Endodermal cell (in vitro differentiated cells): ENCODE measurements around the gene NFIA. TPM values are rescaled to one million over a fixed set of nuclear protein-coding genes. Genes with fewer than 3 reads are reported as not detected.

ENCODE experiments used
- DNase-seq: peaks from one replicate; pipeline ENCODE4 v3.0.0-alpha.2; 2017
- H3K27ac ChIP-seq: 2 replicates; pipeline ENCODE4 v1.5.1; 2013; ENCODE audit warnings: mild to moderate bottlenecking, low read depth, low read length, moderate library complexity
- H3K27me3 ChIP-seq: 2 replicates; pipeline ENCODE4 v1.6.1; 2013; ENCODE audit warnings: mild to moderate bottlenecking, low read length, moderate library complexity; ENCODE audit not compliant: insufficient read depth, control insufficient read depth, poor library complexity, severe bottlenecking
- H3K36me3 ChIP-seq: 2 replicates; pipeline ENCODE4 v1.7.0; 2013; ENCODE audit warnings: mild to moderate bottlenecking, low read length, moderate library complexity; ENCODE audit not compliant: control insufficient read depth, insufficient read depth
- H3K4me1 ChIP-seq: one replicate; pipeline ENCODE4 v1.7.0; 2013; ENCODE audit warnings: low read length; ENCODE audit not compliant: control insufficient read depth, insufficient read depth
- H3K4me3 ChIP-seq: 2 replicates; pipeline ENCODE4 v1.5.1; 2013; ENCODE audit warnings: mild to moderate bottlenecking, low read length, moderate library complexity
- H3K9ac ChIP-seq: 2 replicates; pipeline ENCODE4 v1.6.1; 2013; ENCODE audit warnings: mild to moderate bottlenecking, low read length, moderate library complexity; ENCODE audit not compliant: poor library complexity, severe bottlenecking; ENCODE audit errors: extremely low read depth
- H3K9me3 ChIP-seq: 2 replicates; pipeline ENCODE4 v1.6.1; 2013; ENCODE audit warnings: mild to moderate bottlenecking, low read length, moderate library complexity; ENCODE audit not compliant: control insufficient read depth
- H3K27ac Mint-ChIP-seq: 2 replicates; pipeline ENCODE4 v1.8.0; 2020; ENCODE audit warnings: mixed read lengths
- H3K27me3 Mint-ChIP-seq: 2 replicates; pipeline ENCODE4 v1.8.0; 2021; ENCODE audit warnings: mild to moderate bottlenecking, mixed read lengths; ENCODE audit not compliant: insufficient read depth
- H3K36me3 Mint-ChIP-seq: 2 replicates; pipeline ENCODE4 v1.8.0; 2020; ENCODE audit warnings: low read depth, mixed read lengths
- H3K4me1 Mint-ChIP-seq: 2 replicates; pipeline ENCODE4 v1.8.0; 2020; ENCODE audit warnings: mixed read lengths
- H3K4me3 Mint-ChIP-seq: 2 replicates; pipeline ENCODE4 v1.8.0; 2020; ENCODE audit warnings: mild to moderate bottlenecking, moderate library complexity, mixed read lengths
- H3K9me3 Mint-ChIP-seq: 2 replicates; pipeline ENCODE4 v1.8.0; 2020; ENCODE audit warnings: mild to moderate bottlenecking, mixed read lengths
- CTCF ChIP-seq: fragments of 200-600 bp; sonication (generic); conservative IDR thresholded peaks from 2 replicates; pipeline ENCODE4 v1.5.0; 2021; ENCODE audit warnings: antibody characterized with exemption, mild to moderate bottlenecking
- WGBS, 2 experiments: methylation state at CpG; one replicate each; pipeline versions ENCODE4 v1.1.5 to v1.1.7; 2013; ENCODE audit warnings: missing lambda C conversion rate in 2 of 2, mixed read lengths in 1 of 2; ENCODE audit not compliant: insufficient coverage in 1 of 2, insufficient read length in 1 of 2; 5-methylcytosine and 5-hydroxymethylcytosine counted together
- total RNA-seq, 2 donors: library from RNA; stranded (reverse); fragmentation: NEBNext Ultra II Directional in 1 of 2; extraction: Animal tissue kit (Norgen Biotek cat#: 25700) in 1 of 2; gene quantifications; 2 replicates in 1 of 2; 3 replicates in 1 of 2; pipeline ENCODE4 v1.2.1, GENCODE V29; 2021

Gene NFIA
- total RNA-seq, 2 donors from 2014 or later = 2.3 to 3.8 TPM

DNA sequence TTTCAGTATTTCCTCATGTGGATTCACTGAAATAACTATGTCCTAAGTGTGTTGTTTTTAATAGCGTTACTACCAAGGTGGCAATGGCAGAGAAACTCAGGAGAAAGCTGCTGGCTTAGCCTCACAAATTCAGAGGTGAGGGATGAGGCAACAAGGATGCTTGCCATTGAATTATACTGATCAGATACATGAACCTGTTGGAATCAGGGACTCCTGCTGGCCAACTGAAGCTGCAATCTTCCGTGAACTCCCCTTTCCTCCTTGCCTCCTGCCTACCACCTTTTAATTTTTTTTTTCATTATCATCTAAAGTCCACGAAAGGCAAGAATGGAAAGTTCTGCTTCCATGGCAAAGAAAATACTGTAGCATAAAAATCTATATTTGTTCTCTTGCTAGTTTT, 254.7 kb downstream of the NFIA start:
- WGBS, 2 experiments = 64 to 93% methylated on average over 2 to 3 of the region's 3 CpGs
- no peak overlapping the region for H3K4me3 ChIP-seq
- Mint-ChIP-seq H3K27me3 (no peaks in the 10 kb centered on the region), H3K4me1 (peaks cover 21% of the 10 kb centered on the region), H3K4me3 (no peak overlapping the region), H3K9me3 (no peaks in the 10 kb centered on the region), H3K27ac (peak overlapping the region; percentile 95), H3K36me3 (no peaks in the 10 kb centered on the region)
- no peaks in the 10 kb centered on the region for H3K4me1 ChIP-seq
- no peaks in the 10 kb centered on the region for H3K36me3 ChIP-seq
- peak overlapping the region; percentile 54 for H3K27ac ChIP-seq
- H3K9me3 ChIP-seq = no peaks in the 10 kb centered on the region
- TF ChIP-seq CTCF = peak; percentile 68
- no peaks in the 10 kb centered on the region for H3K27me3 ChIP-seq
- peak; percentile 51 for DNase-seq
- no peak overlapping the region for H3K9ac ChIP-seq

DNA sequence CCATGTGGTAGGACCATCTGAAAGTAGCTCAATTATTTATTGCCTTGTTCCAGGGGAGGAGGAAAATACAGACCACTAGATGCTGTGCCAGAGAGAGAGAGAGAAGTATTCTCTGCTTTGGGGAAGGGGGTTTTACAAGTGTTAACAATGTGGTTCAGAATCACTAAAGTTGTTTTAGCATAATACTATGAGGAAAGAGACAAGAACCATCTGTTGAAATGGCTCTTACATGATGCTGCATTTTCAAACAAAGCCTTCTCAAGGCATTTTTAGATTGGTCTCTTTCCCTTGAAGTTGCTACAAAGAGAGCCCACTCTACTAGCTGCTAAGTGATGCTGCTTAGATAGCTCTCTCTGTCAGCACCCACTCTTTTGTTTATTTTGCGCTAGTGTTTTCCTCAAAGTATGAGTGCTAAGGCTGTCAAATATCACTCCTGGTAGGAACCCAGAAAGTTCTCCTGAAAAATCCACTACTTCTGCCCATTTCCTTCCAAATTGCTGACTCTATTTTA, 255.1 kb downstream of the NFIA start:
- Mint-ChIP-seq H3K9me3 (no peaks in the 10 kb centered on the region), H3K4me1 (peaks cover 17% of the 10 kb centered on the region), H3K36me3 (no peaks in the 10 kb centered on the region), H3K27ac (peak overlapping the region; percentile 95), H3K27me3 (no peaks in the 10 kb centered on the region), H3K4me3 (no peak overlapping the region)
- TF ChIP-seq CTCF = peak; percentile 20
- H3K36me3 ChIP-seq = no peaks in the 10 kb centered on the region
- no peaks in the 10 kb centered on the region for H3K27me3 ChIP-seq
- H3K4me1 ChIP-seq = no peaks in the 10 kb centered on the region
- H3K4me3 ChIP-seq = no peak overlapping the region
- H3K9ac ChIP-seq = no peak overlapping the region
- peak overlapping the region; percentile 54 for H3K27ac ChIP-seq
- H3K9me3 ChIP-seq = no peaks in the 10 kb centered on the region
- DNase-seq = no peak
- WGBS, 2 experiments = 73 to 100% methylated on average over 1 of the region's 1 CpG

GRCh38 chr1:61337981-61338848, 255.9 kb downstream of the NFIA start:
- Histone ChIP-seq H3K9ac (no peak overlapping the region), H3K36me3 (no peaks in the 10 kb centered on the region), H3K4me1 (no peaks in the 10 kb centered on the region), H3K27me3 (no peaks in the 10 kb centered on the region), H3K4me3 (no peak overlapping the region), H3K9me3 (no peaks in the 10 kb centered on the region), H3K27ac (peak overlapping the region; percentile 54)
- peak; percentile 79 for DNase-seq
- H3K27me3 Mint-ChIP-seq = no peaks in the 10 kb centered on the region
- peak; percentile 85 for TF ChIP-seq CTCF
- WGBS, 2 experiments = 34 to 56% methylated on average over 11 to 13 of the region's 13 CpGs
- no peak overlapping the region for H3K4me3 Mint-ChIP-seq
- H3K9me3 Mint-ChIP-seq = no peaks in the 10 kb centered on the region
- H3K4me1 Mint-ChIP-seq = peaks cover 17% of the 10 kb centered on the region
- no peaks in the 10 kb centered on the region for H3K36me3 Mint-ChIP-seq
- H3K27ac Mint-ChIP-seq = peak overlapping the region; percentile 95
